Left renal cortex interstitium (tissue), 4 donors: ENCODE results near the gene TRIM7. TPM values are rescaled to one million over a fixed set of nuclear protein-coding genes. Genes with fewer than 3 reads are reported as not detected.
A peak's percentile ranks its signal among the peaks of the same experiment; 100 is the strongest.
"Not testable (repeated sequence)": the region's sequence is repeated elsewhere in the genome, so short reads cannot be mapped to it uniquely, and the experiment has no call there.

Experiments used
- DNase-seq, 4 donors: peaks; one replicate each; pipeline ENCODE4 v3.0.0-alpha.2; 2013; ENCODE audit warnings: low read depth in 4 of 4, low spot score in 2 of 4, missing footprints in 1 of 4
- polyA plus RNA-seq, 4 donors: library from polyadenylated mRNA; unstranded; fragments of 120-200 nt; gene quantifications; one replicate each; pipeline ENCODE4 v1.2.1, GENCODE V29; 2013; ENCODE audit not compliant: insufficient read length in 4 of 4

Gene TRIM7
- polyA plus RNA-seq, 4 donors: 0.16 to 0.68 (median 0.25) TPM

- DNase-seq: not testable (repeated sequence)
Measured at GRCh38 chr5:181160755-181161533, 44.1 kb downstream of the TRIM7 start.

- DNase-seq: no peak
Measured at GRCh38 chr5:181160152-181160754, 44.7 kb downstream of the TRIM7 start.

- peak in 2 of 4 donors; percentile 59 to 77 for DNase-seq
Measured at GRCh38 chr5:181159286-181160151, 45.5 kb downstream of the TRIM7 start.

- no peak for DNase-seq
Measured at GRCh38 chr5:181158869-181159268, 46.1 kb downstream of the TRIM7 start.

GRCh38 chr5:181156758-181157157, 48.2 kb downstream of the TRIM7 start:
- no peak for DNase-seq

- no peak for DNase-seq
Measured at GRCh38 chr5:181153814-181154213, 51.2 kb downstream of the TRIM7 start.

- no peak for DNase-seq
Measured at GRCh38 chr5:181152406-181152805, 52.6 kb downstream of the TRIM7 start.

GRCh38 chr5:181151146-181151545, 53.9 kb downstream of the TRIM7 start:
- no peak for DNase-seq

GRCh38 chr5:181149806-181150733, 54.9 kb downstream of the TRIM7 start:
- no peak for DNase-seq

GRCh38 chr5:181149355-181149754, 55.6 kb downstream of the TRIM7 start:
- DNase-seq: no peak

- DNase-seq: not testable (repeated sequence)
Measured at GRCh38 chr5:181146927-181147636, 57.9 kb downstream of the TRIM7 start, which contains the start of gene OR2V2. TSS of gene OR2V2 (plus strand) at chr5:181147586. CDS start at chr5:181154943, 7,357 bp downstream.

- DNase-seq: no peak
Measured at GRCh38 chr5:181145133-181145532, 59.9 kb downstream of the TRIM7 start.

Other genes with a start within 250 kb of the TRIM7 start
- under 1 TPM in 3 of 4 donors, not detected in 1; 0.10 to 0.31 (median 0.13) TPM for gene BTNL3, start 216.3 kb downstream of the TRIM7 start, polyA plus RNA-seq
- 10 to 100 TPM in 2 of 4 donors, 1 to 10 TPM in 2; 5.6 to 15.5 (median 8.2) TPM for gene BTNL9, start 164.9 kb downstream of the TRIM7 start, polyA plus RNA-seq
- under 1 TPM in 1 of 4 donors, not detected in 3; 0.06 TPM for gene OR2V1, start 74.0 kb downstream of the TRIM7 start, polyA plus RNA-seq
- not detected for gene OR2V2, start 57.6 kb downstream of the TRIM7 start, polyA plus RNA-seq
- gene TRIM41, start 18.1 kb upstream of the TRIM7 start, polyA plus RNA-seq: 10 to 100 TPM; 30.6 to 41.6 (median 36.5) TPM
- 1,000 to 10,000 TPM; 2,538 to 2,825 (median 2,727) TPM for gene RACK1, start 38.7 kb upstream of the TRIM7 start, polyA plus RNA-seq
- 10 to 100 TPM; 17.4 to 52.7 (median 31.4) TPM for gene TRIM52, start 55.9 kb upstream of the TRIM7 start, polyA plus RNA-seq
- under 1 TPM in 1 of 4 donors, not detected in 3; 0.21 TPM for gene OR4F3, start 162.1 kb upstream of the TRIM7 start, polyA plus RNA-seq